ENCODE data around the gene CUL2. TPM values are rescaled to one million over a fixed set of nuclear protein-coding genes. Genes with fewer than 3 reads are reported as not detected.

Gene CUL2
- total RNA-seq, 2 donors from 2014 or later = 15.5 to 17.3 TPM

GRCh38 chr10:35124540-35124939 is 34.4 kb upstream of the CUL2 start:
- no peaks in the 10 kb centered on the region for H3K9me3 ChIP-seq
- H3K36me3 ChIP-seq = no peaks in the 10 kb centered on the region
- no peak for DNase-seq (ENCODE audit: low spot score)
- H3K27ac ChIP-seq = peak overlapping the region; percentile 13 to 25
- H3K27me3 ChIP-seq = no peaks in the 10 kb centered on the region
- no peak for TF ChIP-seq CTCF (IDR thresholded peaks at IDR 0.05)
- H3K4me3 ChIP-seq = no peak overlapping the region
- peaks cover 0 to 16% of the 10 kb centered on the region in 2 donors for H3K4me1 ChIP-seq

GRCh38 chr10:35119378-35119777 is 29.2 kb upstream of the CUL2 start:
- Histone ChIP-seq H3K9me3 (no peaks in the 10 kb centered on the region), H3K4me1 (no peaks in the 10 kb centered on the region), H3K27ac (no peak overlapping the region), H3K4me3 (no peak overlapping the region), H3K36me3 (no peaks in the 10 kb centered on the region), H3K27me3 (no peaks in the 10 kb centered on the region)
- DNase-seq (ENCODE audit: low spot score) = no peak
- no peak for TF ChIP-seq CTCF (IDR thresholded peaks at IDR 0.05)

- H3K9me3 ChIP-seq = no peaks in the 10 kb centered on the region
- DNase-seq (ENCODE audit: low spot score) = no peak
- TF ChIP-seq CTCF (IDR thresholded peaks at IDR 0.05) = no peak
Observed at GRCh38 chr10:35112571-35112970, 22.4 kb upstream of the CUL2 start.

GRCh38 chr10:35103882-35104281 is 13.7 kb upstream of the CUL2 start:
- no peak for DNase-seq (ENCODE audit: low spot score)
- H3K9me3 ChIP-seq = no peaks in the 10 kb centered on the region
- TF ChIP-seq CTCF (IDR thresholded peaks at IDR 0.05) = no peak
- no peaks in the 10 kb centered on the region for H3K27me3 ChIP-seq
- no peak overlapping the region for H3K27ac ChIP-seq
- no peaks in the 10 kb centered on the region for H3K4me1 ChIP-seq
- H3K36me3 ChIP-seq = no peaks in the 10 kb centered on the region
- H3K4me3 ChIP-seq = no peak overlapping the region

More at GRCh38 chr10:35112571-35112970, 22.4 kb upstream of the CUL2 start:
- Histone ChIP-seq H3K27ac (no peak overlapping the region), H3K27me3 (no peaks in the 10 kb centered on the region), H3K4me3 (no peak overlapping the region), H3K4me1 (no peaks in the 10 kb centered on the region), H3K36me3 (no peaks in the 10 kb centered on the region)

DNA sequence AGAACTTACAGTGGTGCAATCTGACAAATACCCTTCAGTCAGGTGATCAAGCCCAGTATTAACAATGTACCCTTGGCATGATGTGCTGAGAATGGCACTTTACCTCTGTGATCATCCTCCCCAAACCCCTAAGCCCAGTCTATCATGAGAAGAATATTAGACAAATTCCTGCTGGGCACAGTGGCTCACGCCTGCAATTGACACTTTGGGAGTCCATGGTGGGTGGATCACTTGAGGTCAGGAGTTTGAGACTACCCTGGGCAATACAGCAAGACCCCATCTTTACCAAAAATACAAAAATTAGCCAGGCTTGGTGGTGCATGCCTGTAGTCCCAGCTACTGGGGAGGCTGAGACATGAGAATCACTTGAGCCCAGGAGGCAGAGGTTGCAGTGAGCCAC is 7.4 kb upstream of the CUL2 start:
- no peak for TF ChIP-seq CTCF (IDR thresholded peaks at IDR 0.05)
- Histone ChIP-seq H3K9me3 (no peaks in the 10 kb centered on the region), H3K4me3 (no peak overlapping the region), H3K27me3 (no peaks in the 10 kb centered on the region), H3K4me1 (no peaks in the 10 kb centered on the region), H3K27ac (no peak overlapping the region), H3K36me3 (no peaks in the 10 kb centered on the region)
- DNase-seq (ENCODE audit: low spot score) = no peak

GRCh38 chr10:35096312-35096711 is 6.2 kb upstream of the CUL2 start:
- TF ChIP-seq CTCF (IDR thresholded peaks at IDR 0.05) = no peak
- no peaks in the 10 kb centered on the region for H3K9me3 ChIP-seq
- no peaks in the 10 kb centered on the region for H3K27me3 ChIP-seq
- H3K4me1 ChIP-seq = no peaks in the 10 kb centered on the region
- H3K27ac ChIP-seq = no peak overlapping the region
- no peak for DNase-seq (ENCODE audit: low spot score)
- no peaks in the 10 kb centered on the region for H3K36me3 ChIP-seq
- no peak overlapping the region for H3K4me3 ChIP-seq

Measured in right atrium auricular region (tissue), 2 donors.